HG03469 (cell line): ENCODE results near the gene PIGK.

Experiments used
- ATAC-seq: cut with Tn5 transposase; IDR thresholded peaks from one replicate; pipeline ENCODE4 v1.9.1; 2021; ENCODE audit warnings: mild to moderate bottlenecking, moderate library complexity, moderate number of reproducible peaks; ENCODE audit not compliant: unreplicated experiment

Gene PIGK

DNA sequence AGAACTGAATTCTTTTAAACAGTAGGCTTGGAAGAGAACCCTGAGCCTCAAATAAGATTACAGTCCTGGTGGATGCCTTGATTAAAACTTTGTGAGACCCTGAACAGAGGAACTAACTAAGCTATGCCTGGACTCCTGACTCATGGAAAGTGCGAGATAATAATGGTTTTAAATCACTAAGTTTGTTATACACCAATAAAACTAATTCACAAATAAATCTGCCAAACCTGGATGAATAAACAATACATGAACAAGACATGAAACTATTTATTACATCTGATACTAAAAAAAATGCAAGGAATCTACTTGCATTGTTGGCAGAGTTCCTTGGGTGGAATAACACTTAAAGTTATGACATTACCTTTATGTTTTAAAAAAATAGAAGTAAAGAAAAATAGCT is 118.4 kb downstream of the PIGK start:
- ATAC-seq = no peak

DNA sequence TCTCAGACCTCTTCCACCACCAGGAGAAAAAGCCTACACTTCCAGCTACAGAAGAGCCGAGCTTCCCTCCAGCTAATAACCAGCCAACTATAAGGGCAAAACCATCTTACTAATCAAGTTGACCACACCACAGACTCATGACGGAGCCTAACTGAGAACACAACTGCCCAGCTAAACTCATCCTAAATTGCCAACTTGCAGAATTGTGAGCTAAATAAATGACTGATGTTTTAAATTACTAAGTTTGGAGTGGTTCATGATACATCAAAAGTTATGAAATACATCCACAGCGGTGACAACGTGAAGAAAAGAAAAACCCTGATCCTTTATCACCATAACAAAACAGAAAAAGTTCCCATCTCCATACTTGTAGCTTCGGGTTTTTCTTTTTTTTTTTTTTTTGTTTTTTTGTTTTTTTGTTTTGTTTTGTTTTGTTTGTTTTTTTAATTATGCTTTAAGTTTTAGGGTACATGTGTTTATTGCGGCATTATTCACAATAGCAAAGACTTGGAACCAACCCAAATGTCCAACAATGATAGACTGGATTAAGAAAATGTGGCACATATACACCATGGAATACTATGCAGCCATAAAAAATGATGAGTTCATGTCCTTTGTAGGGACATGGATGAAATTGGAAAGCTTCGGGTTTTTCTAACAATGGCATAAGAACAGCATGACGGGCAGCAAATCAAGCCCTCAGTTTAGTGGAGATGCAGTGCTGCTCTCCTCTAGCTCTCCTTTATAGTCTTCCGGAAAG is 122.6 kb downstream of the PIGK start:
- ATAC-seq = no peak

DNA sequence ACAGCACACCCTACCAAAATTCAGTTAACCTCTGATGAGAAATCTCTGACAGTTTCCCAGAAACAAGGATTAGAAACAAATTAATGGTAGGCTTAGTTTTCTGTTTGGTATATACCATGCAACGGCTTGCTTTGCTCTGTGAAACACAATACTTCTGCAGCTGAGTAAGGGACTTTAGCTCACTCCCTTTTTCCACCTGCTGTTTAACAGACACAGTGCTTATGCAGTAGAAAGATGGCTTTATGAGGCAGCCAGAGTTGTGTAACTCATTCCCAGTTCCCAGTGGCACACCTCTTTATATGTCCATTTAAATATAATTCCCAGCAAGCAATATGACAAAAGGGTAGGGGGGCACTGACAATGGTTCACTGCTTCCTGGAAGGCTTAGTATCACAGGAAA is 124.0 kb downstream of the PIGK start:
- ATAC-seq = no peak

DNA sequence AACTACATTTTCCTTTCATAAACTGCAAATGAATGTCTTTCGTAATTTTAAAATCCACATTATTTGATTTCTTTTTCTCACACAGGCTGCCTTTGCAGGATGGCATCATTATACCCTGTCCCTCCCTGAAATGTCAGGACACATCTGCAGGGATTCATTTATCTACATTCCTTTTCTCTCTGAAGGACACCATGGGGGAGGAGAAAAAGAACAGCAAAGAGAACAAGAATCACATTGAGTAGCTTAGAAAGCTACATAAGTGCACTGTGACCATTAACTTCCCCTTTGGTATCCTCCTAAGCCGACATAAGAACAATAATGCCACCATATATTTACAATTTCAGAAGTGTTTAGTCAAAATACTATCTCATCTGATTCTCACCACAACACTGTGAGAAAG is 129.5 kb downstream of the PIGK start:
- no peak for ATAC-seq

DNA sequence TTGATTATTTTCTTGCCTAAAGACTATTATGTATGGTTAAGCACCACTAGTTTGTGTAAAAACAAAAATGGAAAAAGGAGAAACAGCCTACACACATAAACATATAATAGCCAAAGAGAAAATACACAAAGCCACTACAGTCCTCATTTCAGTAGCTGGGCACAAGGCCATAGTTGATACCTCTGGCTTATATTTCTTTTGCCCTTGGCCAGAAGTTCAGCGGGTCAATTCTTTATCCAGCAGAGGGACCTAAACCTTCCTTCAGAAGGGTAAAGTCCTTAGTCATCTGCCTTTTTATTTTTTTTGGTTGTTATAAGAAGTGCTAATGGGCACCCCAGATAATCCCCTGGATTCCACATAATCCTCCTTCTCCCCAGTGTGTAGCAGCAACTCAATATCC is 134.1 kb downstream of the PIGK start:
- no peak for ATAC-seq

DNA sequence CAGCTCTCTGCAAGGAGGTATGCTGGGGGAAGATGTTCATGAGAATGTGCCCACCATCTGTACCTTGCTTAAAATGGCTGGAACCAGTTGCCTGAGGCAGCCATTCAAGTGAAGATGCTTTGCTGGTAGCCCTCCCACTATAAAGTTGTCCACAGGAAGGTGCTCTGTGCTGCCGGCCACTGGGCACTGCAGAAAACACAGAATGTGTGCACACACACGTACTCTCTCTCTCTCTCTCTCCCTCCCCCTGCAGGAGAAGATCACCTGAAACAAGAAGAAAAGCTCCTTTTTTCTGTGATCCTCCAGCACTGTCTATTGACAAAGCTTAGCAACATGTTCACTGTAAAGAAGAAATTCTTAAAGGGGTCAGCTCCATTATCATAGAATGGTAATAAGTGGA is 134.8 kb downstream of the PIGK start:
- ATAC-seq = no peak

DNA sequence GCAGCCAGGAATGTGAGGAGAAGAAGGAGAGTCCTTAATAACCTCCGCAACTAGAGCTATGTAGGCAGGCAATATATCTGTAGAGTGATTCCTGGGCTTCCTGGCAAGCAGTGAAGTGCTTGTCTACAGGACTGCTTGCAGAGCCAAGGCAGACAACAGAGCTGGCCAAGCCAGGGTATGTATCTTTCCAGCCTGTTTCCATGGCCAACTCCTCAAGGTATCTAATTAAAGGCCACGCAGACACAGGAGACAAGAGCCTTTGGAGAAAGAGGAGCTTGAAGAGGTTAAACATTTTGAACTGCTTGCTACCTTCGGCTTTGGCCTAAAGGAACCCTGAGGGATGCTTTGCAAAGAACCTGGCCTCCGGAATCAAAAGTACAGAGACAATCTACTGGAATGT is 137.4 kb downstream of the PIGK start:
- ATAC-seq = no peak

DNA sequence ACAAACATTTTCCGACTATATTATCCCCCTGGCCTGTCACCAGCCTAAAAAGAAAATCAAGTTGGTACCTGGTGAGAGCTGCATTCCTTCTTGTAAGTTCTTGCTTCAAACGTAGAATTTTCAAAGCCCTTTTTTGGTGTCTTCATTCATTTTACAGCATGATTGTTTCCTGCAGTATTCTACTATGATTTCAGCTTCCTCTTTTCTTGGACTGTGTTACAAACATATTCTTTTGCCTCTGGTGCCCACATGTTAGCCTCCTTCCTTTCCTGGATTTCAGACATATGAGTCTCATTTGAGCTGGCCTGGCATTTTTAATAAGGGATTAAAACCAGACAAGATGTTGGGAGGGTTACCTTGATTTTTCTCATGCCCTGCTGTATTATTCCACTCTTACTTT is 142.5 kb downstream of the PIGK start:
- no peak for ATAC-seq

DNA sequence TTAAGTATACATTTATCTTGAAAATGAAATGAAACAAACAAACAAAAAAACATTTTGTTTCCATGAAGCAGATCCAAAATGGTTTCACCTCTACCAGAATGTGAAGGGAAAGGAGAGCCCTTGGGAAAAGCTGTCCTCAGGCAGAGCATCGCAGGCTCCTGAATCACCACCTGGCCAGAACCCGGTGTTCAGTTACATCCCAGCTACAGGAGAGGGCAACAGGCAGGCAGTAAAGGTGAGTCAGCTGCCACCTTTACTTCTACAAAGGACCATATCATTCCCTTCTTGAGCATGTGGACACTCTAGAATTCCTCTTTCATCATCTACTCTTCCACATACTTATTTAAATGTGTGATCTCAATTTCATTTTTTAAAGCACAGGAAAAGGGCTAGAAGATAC is 151.2 kb downstream of the PIGK start:
- no peak for ATAC-seq

DNA sequence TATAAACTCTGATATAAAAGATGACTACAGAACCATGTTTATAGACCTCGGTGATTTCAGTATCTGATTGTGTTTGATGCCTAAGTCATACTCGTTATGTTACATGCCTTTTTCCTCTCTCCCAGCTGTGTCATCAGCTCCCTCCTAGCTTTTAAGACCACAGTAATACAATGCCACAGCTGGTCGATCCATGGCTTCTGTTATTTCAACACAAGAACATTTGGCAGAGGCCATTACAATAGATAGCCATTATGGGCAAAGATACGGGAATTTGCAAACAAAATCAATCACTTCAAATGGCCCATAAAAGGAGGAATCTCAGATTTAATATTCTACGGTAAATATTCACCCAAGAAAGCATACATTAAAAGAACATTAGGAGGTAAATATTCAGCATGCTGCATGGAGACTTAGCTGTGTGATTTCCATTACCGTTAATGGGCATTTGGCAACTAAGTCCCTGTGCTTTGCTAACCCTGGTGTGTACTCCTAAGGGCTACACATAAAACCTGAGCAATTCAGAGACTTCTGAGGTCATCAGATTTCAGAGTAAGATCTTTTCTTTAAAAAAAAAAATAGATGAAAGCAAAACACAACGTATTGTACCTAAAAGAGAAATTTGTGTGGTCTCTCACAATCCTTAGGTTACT is 153.4 kb downstream of the PIGK start:
- ATAC-seq = no peak

DNA sequence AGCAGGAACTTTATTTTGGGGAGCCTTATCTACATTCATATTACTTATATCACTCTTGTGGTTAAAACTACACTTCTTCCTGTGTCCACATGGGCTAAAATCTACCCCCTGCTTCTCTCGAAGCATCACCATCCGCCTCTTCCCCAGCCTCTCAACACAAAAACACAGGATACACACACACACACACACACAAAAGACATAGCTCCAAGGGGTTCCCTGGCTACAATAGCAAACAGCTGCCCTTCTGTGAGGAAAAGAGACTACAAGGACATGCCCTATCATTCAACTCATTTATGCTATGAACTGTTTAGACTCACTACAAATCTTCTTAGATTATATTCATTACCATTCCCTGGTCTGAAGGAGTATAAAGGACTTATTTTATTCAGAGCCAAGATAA is 155.0 kb downstream of the PIGK start:
- ATAC-seq = no peak

DNA sequence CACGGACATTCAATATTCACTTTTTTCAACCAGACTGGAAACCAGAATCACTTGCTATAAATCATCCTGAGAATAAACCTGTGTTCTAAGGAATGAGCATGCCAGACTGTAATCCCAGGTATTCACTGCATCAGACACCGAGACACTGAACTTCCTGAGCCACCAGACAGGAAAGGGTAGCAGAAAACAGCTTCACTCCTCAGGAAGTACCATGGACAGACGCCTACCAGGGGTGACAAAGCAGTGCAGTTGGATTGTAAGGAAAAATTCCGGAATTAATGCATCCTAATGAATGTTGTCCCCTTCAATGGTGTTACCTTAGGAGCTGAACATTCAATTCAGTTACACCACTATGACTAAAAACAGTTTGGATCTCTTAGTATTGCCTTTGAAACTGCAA is 156.1 kb downstream of the PIGK start:
- no peak for ATAC-seq

DNA sequence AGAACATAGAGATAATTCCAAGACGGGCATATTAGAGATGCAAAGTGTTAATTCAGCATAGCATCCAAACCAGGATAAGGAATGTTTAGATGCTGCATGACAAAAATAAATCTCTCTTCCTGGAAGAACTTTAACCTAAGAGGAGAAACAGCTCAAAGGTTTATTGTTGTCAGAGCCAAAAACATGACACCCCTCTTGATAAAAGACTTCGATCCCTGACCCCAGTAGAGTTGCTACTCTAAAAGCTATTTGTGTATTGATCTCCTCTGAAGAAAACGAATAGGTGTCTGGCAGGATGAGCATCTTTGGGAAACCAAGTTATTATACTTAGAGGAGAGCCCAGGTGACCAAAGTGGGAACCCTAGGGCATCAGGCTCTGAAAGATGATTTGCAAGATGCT is 158.1 kb downstream of the PIGK start:
- ATAC-seq = no peak

DNA sequence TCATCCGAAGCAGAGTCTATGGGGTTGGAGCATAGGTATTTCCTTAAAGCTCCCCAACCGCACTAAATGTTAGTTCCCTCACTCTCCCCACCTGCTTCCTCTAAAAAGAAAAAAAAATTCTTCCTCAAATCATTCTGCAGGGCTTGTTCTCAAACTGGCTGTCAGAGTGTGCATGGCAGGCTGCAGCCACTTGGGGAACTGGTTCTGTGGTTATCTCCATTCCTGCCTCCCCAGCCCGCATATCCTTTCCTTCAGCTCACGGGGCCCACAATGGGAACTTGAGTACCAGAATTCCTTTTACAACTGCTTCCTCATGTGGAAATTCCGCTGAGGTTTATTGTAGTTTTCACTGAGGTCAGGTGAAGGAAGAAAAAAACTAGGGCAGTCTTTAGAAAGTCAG is 159.2 kb downstream of the PIGK start:
- ATAC-seq = no peak

DNA sequence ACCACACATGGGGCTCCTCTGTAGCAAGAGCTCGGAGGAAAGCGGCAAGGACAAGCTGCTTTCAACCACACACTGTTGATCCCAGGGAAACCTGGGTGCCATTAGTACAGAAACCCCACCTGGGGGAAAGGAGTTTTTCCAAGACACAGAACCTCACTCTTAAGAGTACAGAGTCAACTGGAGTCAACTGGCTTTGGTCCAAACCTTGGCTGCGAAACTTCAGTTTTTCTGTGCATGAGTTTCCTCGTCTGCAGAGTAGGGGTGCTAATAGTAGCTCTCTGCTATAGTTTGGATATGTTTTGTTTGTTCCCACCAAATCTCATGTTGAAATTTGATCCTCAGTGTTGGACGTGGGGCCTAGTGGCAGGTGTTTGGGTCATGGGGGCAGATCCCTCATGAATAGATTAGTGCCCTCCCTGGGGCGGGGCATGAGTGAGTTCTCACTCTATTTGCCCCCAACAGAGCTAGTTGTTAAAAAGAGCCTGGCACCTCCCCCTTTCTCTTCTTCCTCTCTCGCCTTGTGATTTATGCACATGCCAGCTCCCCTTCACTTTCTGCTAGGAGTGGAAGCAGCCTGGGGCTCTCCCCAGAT is 161.1 kb downstream of the PIGK start:
- no peak for ATAC-seq

DNA sequence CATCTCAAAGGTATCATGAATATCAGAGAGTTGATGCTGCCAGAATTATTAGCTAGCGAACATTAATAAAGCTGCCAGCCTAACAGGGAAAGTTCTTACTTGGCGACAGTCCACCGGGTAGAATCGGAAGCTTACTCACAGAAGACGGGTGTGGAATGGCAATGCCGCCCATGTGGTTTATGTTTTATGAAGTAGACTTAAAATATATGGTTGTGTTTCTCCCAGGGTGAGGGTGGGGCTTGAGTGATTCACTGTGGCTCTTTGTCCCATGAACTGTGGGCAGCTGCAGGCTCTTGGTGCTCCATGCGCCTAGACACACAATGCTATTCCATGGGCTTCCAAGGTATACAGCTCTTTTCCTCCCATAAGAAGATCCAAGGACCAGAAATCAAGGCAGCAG is 162.7 kb downstream of the PIGK start:
- ATAC-seq = no peak

DNA sequence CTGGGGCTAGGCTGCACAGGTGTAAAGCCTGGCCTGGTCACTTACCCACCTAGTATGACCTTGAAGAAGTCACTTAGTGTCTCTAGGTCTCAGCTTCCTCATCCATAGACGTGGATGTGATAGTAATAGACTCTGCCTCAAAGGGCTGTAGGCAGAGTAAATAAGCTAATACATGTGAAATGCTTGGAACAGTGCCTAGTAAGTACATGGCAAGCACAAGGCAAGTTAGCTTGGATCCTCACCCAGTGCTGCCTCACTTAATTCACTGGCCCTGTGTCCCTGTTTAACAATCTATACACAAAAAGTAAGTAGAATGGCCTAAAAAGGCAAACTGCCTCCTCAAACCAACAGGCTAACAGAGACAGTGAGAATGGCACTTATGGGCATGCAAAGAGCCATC is 167.8 kb downstream of the PIGK start:
- ATAC-seq = no peak

DNA sequence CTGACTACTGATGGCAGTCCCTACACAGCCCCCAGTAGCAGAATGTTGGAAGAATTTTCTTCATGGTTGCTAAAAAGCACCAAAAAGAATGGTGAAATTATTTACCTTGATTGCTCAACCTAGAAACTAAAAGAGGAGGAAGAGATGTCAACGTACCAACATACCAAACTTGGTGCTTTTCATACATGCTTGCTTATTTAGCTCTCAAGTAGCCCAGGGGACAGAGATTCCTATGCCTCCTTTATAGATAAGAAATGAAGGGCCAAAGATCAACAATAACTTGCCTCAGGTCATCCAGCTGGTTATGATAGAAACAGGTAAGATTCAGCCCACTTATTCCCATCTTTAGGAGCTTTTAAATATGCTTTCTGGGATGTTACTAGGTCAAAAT is 170.6 kb downstream of the PIGK start:
- ATAC-seq = no peak

DNA sequence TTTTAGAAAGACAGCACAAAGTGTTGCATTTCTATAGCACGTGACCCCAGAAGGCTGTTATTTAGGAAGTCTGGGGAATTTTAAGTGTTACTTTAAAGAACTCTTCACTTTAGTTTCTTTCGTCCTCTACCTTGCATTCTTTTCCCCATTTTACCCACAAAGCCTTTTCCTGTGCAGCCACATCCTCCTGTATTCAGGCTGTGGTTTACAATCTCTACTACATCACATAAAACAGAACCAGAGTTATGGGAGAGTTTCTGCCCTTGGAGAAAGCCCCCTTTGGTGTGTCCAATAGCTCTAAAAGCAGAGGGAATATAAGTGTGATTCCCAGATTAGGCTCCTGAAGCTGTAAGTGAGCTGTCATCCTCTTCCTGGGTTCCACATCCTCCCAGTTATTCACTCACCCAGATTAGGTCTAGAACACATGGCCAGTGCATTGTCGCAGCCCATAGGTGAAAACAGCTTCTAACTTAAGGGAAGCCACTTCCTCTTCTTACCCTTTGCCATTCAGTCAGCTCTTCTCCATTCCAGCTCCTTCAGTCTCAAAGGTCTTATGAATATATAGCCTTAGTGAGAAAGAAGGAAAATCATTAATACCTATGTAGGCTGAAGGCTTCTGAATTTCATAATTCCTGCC is 171.1 kb downstream of the PIGK start:
- ATAC-seq = no peak

DNA sequence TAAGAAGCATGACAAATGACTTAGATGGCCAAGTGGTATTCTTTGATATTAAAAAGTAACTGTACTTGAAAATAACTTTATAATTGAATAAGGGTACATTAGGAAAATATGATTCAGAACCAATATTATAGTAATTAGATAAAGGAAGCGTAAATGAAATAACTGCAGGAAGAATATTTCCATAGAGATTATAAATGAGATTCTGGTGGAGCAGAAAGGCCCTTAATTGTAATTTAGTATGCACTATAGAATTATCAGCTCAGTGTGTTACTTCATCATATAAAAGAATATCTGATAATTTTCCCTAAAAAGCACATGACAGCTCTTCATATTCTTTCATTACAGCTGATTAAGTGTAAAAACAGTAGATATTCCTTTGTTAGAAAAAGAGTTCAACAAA is 171.7 kb downstream of the PIGK start:
- ATAC-seq = no peak

DNA sequence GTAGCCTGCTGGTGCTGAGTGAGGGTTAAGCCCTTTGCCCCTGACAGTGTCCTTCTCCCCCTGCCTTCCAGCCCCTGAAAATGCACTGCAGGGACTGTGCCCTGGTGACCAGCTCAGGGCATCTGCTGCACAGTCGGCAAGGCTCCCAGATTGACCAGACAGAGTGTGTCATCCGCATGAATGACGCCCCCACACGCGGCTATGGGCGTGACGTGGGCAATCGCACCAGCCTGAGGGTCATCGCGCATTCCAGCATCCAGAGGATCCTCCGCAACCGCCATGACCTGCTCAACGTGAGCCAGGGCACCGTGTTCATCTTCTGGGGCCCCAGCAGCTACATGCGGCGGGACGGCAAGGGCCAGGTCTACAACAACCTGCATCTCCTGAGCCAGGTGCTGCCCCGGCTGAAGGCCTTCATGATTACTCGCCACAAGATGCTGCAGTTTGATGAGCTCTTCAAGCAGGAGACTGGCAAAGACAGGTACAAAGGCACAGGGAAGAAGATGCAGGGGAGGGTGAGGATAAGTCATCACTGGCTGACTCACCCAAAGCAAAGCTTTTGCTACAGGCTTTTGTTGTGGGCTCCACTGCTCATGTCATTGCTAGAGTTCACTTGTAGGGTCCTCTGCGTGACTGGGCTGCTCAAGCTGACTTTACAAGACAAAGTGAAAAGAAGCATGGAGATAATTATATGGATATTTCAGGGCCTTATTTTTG is 174.9 kb downstream of the PIGK start:
- ATAC-seq = no peak
